ENCODE data around the gene MEIS1. TPM values are rescaled to one million over a fixed set of nuclear protein-coding genes. Genes with fewer than 3 reads are reported as not detected.
"Not testable (repeated sequence)": the region's sequence is repeated elsewhere in the genome, so short reads cannot be mapped to it uniquely, and the experiment has no call there.

The MEIS1 gene
- total RNA-seq (2014; rRNA removed; shearing (Covaris generic)): 6.4 and 7.2 TPM in 2 replicates
- polyA plus RNA-seq (2015; cell fraction: cytosol; rRNA removed): 3.1 and 5.6 TPM in 2 replicates
- 10.1 and 16.5 TPM in 2 replicates for polyA plus RNA-seq (2015; cell fraction: nucleus; rRNA removed)

DNA sequence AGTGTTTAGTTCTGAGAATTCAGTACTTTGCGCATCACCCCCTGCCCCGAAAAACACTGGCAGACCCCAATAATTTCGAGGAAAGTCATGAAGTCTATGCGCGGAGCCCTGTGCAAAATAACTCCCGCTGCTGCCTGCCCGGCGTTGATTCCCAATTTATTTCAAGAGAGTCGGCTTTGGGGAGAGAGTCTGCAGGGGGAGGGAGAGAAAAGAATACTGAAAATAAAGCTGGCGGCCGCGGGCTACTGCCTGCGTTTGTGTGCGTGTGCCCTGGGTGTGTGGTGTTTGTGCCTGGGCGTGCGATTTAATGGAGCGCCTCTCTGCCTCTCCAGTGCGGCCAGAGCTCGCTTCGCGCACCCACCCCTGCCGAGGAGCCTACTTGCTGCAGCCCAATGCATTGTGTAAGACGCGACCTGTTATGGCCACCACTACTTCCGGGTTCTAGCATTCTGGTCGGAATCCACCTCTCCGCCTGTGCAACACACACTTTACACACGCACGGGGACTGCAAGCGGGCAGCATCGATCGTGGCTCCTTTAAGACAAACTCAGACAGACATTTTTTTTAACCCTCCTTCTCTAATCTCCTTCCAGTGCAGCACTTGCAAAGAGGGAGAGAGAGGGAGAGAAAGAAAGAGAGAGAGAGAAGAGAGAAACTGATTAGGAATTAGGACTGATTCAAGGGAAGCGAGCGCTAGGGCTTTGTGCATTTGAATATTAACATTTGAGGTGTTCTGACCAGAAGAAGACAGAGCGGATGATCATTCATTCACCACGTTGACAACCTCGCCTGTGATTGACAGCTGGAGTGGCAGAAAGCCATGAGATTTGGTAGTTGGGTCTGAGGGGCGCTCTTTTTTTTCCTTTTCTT lies at the start of gene MEIS1:
Gene MEIS1 (plus strand): TSS at position 447 of the 870 bp plus-strand sequence. CDS start 732 bp downstream, outside the sequence.
- in situ Hi-C loops (cut with HindIII; ENCODE audit: low pct_unique_long_range_greater_than_20kb, low sequenced_read_pairs): no loop called here
- peak; percentile 98 for DNase-seq (ENCODE audit: low read depth, low spot score)

DNA sequence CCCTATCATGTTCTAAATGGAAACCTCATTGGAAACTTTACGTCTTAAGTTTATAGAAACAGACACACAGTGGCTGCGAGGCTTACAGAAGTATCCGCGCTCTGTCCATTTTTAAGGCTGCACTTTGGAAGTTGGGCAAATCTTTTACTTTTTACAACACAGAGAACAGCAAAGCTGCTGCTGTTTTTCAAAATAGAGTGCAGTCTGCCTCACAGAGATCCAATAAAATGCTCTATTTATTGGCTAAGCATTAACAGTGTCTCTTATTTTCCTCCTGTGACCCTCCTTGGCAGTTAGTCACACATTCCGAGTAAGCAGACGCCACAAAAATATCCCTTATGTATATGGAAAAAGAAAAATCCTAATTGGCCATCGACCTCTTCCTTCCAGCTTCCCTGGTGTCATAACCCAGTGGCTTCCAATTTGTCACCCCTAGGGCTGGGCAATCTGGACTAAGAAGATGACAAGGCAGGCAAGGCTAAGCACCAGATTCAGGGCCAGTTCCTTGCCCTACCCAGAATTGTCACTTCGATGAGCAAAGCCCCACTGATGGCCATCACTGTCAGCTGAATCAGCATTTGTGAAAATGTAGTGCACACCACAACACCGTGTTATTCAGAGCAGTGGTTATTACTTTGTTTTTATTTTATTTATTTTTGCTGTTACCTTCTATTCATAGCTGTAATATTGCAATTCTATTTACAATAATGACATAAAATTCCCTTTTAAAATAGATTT lies 47.7 kb upstream of the MEIS1 start:
- no peak for DNase-seq (ENCODE audit: low read depth, low spot score)
- in situ Hi-C loops (cut with HindIII; ENCODE audit: low pct_unique_long_range_greater_than_20kb, low sequenced_read_pairs): no loop called here

DNA sequence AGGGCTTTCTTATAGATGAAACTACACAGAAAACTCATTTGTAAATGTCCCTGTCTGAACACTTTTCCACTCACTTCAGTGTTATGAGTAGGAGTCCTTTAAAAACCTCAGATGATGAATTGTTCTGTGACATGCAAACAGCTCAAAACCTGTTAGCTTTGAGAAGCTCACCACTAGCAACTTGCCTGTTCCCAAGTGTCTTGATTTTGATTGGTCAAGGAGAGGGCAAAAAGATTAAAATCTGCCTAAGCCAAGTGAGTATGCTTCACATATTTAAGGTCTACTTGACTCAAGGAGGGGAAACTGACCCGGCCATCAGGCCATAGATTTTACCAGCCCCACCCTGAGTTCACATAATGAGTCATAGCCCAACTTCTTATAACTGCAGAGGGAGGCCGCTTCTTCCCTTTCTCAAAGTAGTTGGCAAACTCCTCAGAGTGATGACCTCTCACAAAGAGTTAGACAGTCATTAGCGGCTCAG lies 45.2 kb upstream of the MEIS1 start:
- in situ Hi-C loops (cut with HindIII; ENCODE audit: low pct_unique_long_range_greater_than_20kb, low sequenced_read_pairs): no loop called here
- no peak for DNase-seq (ENCODE audit: low read depth, low spot score)

DNA sequence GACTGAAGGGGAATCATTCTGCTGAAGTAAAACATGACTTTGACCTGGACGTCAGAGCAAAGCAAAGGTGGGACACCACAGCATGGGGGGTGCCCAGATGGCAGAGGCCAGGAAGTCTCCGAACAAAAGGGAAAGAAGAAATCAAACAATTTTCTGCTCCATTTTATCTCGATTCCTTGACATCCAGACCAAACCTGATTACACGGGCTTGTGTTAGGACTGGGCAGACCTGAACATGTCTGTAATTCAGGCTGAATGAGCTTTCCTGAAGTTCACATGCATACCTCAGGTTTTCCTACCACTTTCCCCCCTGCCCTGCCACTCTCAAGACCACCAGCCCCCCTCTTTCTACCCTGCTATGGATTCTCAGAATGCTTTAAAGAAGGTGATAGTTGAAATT lies 44.8 kb upstream of the MEIS1 start:
- in situ Hi-C loops (cut with HindIII; ENCODE audit: low pct_unique_long_range_greater_than_20kb, low sequenced_read_pairs): no loop called here

DNA sequence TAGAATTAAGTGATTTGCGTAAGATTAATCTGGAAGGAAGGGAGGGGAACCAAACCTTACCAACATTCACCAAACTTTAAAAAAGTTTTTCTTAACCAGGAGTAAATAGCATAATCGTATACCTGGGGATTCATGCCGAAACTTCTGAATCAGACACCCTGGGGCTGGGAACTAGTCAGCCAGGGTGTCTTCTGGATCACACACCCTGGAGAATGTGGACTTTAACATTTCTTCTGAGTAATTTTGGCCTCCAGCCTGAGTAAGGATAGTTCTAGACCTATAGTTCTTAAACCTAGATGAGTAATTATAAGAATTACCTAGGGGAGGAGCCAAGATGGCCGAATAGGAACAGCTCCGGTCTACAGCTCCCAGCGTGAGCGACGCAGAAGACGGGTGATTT lies 44.1 kb upstream of the MEIS1 start:
- DNase-seq (ENCODE audit: low read depth, low spot score): no peak
- in situ Hi-C loops (cut with HindIII; ENCODE audit: low pct_unique_long_range_greater_than_20kb, low sequenced_read_pairs): no loop called here

More for the DNA sequence above, 44.8 kb upstream of the MEIS1 start:
- DNase-seq (ENCODE audit: low read depth, low spot score): no peak

DNA sequence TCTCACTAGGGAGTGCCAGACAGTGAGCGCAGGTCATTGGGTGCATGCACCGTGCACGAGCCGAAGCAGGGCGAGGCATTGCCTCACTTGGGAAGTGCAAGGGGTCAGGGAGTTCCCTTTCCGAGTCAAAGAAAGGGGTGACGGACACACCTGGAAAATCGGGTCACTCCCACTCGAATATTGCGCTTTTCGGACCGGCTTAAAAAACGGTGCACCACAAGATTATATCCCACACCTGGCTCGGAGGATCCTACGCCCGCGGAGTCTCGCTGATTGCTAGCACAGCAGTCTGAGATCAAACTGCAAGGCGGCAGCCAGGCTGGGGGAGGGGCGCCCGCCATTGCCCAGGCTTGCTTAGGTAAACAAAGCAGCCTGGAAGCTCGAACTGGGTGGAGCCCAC lies 43.7 kb upstream of the MEIS1 start:
- DNase-seq (ENCODE audit: low read depth, low spot score); in situ Hi-C loops (cut with HindIII; ENCODE audit: low pct_unique_long_range_greater_than_20kb, low sequenced_read_pairs): not testable (repeated sequence)

DNA sequence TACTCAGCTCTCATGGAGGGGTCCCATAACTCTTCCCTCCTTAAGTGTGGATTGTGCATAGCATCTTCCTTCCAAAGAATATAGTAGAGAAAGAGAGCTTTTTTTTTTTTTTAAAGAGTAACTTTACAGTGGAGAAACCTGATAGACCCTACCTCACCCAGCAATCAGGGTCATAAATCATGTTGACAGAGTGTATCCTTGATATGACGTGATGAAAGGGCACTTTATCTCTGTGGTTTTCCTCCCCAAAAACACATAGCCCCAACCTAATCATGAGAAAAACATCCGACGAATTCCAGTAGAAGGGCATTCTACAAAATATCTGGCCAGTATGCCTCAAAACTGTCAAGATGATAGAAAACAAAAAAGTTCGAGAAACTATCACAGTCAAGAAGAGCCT lies 29.5 kb upstream of the MEIS1 start:
- in situ Hi-C loops (cut with HindIII; ENCODE audit: low pct_unique_long_range_greater_than_20kb, low sequenced_read_pairs): no loop called here
- no peak for DNase-seq (ENCODE audit: low read depth, low spot score)

DNA sequence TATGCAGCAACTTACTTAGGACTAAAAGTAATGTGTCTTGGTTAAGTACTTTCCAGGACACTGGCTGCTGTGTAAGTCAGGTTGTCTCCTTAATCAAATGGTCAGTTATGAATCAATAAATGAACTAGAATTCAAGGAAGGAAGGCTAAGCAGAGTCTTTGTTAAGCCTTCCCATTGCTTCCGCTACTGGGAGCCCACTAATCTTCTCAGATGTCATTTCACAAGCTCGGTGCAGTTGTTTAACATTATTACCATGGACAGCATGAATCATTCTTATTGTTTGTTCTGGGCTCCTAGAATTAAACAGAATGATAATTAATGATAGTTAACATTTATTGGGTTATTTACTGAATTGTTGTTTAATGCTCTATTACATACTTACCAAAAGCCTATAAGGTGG lies 26.0 kb upstream of the MEIS1 start:
- in situ Hi-C loops (cut with HindIII; ENCODE audit: low pct_unique_long_range_greater_than_20kb, low sequenced_read_pairs): no loop called here
- no peak for DNase-seq (ENCODE audit: low read depth, low spot score)

DNA sequence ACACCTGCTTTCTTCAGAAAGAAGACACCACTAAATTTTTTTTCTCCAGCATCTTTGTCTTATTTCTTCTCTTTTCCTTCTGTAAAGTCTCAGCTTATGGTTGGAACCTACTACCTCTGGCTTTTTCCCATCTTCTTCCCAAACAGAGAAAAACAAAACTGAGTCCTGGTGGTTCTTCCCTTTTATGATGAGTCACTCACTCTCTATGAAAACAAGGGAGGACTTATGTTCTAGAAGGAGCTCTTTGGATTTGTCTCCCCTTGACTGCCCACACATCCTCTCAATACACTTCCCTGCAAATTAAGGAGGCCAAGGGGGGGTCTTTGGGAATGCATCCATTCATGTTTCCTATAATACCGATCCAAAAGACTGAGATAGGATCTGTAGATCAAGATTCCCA lies 22.1 kb upstream of the MEIS1 start:
- in situ Hi-C loops (cut with HindIII; ENCODE audit: low pct_unique_long_range_greater_than_20kb, low sequenced_read_pairs): no loop called here
- peak; percentile 23 for DNase-seq (ENCODE audit: low read depth, low spot score)

DNA sequence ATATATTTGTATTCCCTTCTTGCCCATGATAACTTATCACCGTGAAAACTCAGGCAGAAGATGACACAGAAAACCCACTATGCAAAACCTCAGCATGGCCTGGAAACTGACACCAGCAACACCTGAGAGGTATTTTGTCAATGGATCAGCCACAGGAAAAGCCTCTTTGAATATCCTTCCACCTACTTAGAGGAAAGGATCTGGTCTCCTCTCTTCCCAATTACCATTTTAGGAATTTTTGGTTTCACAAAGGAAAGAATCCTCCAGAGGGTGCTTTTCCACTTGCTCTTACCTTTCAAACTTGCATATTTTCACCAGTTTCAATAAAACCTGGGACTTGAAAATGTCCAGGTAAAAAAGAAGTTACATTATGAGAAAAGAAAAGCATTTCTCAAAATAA lies 20.0 kb upstream of the MEIS1 start:
- no peak for DNase-seq (ENCODE audit: low read depth, low spot score)
- in situ Hi-C loops (cut with HindIII; ENCODE audit: low pct_unique_long_range_greater_than_20kb, low sequenced_read_pairs): no loop called here

DNA sequence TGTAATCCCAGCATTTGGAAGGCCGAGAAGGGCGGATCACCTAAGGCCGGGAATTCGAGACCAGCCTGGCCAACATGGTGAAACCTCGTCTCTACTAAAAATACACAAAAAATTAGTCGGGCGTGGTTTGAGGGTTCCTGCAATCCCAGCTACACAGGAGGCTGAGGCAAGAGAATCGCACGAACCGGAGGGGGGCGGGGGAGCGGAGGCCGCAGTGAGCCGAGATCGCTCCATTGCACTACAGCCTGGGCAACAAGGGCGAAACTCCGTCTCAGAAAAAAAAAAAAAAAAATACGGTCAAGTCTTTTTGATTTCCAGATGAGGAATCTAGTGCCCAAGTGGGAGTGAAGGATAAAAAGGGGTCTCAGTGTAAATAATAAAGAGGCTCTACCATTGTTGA lies 16.5 kb upstream of the MEIS1 start:
- in situ Hi-C loops (cut with HindIII; ENCODE audit: low pct_unique_long_range_greater_than_20kb, low sequenced_read_pairs): no loop called here
- no peak for DNase-seq (ENCODE audit: low read depth, low spot score)

DNA sequence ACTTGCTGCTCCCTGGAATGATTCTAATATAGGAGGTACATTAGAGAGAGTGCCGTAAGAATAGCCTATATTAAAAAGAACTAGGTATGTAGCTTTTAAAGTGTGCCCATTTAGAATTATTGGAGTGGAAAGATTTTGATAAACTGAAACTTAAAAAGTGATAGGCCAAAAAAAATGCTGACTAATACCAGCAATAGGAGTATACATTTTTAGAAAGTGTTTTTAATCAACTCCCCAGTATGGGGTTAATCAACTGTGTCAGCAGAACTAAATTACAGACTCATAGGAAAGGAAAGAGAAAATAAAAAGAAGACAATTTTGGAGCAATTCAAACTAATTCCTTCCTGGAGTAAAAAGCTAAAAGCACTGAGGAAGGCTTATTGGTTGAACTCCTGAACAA lies 13.3 kb upstream of the MEIS1 start:
- in situ Hi-C loops (cut with HindIII; ENCODE audit: low pct_unique_long_range_greater_than_20kb, low sequenced_read_pairs): no loop called here
- no peak for DNase-seq (ENCODE audit: low read depth, low spot score)

DNA sequence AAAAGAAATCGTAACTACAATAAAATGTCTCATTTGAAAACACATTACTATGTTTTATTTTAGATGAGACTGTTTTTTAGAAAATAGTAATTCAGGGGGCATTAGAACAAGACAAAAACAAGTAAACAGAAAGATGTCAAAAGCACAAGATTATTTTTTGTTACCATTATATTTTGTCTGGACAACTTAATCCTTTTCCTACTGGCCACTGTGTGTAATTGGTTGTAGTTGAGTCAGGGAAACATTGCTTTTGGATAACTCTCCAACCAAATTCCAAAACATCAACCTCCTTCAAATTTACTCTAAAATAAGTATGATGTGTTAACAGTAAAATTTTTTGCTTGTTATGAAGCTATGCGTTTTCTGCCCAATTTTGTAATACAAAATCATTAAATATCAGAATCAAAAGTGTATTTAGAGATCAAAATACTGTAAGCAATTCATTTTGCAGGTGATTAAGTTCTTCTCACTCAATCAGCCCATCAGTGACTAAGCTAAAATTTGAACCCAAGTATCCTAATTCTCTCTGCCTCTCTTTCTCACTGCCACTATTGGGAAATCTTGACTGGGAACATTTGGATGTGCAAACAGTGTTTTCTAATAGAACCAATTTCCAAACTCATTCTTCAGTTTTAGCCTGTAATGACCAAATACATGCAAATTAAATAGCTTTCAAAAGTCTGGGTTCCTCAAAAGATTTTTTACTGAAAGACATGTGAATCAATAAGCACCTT lies 11.4 kb upstream of the MEIS1 start:
- in situ Hi-C loops (cut with HindIII; ENCODE audit: low pct_unique_long_range_greater_than_20kb, low sequenced_read_pairs): no loop called here
- DNase-seq (ENCODE audit: low read depth, low spot score): no peak

DNA sequence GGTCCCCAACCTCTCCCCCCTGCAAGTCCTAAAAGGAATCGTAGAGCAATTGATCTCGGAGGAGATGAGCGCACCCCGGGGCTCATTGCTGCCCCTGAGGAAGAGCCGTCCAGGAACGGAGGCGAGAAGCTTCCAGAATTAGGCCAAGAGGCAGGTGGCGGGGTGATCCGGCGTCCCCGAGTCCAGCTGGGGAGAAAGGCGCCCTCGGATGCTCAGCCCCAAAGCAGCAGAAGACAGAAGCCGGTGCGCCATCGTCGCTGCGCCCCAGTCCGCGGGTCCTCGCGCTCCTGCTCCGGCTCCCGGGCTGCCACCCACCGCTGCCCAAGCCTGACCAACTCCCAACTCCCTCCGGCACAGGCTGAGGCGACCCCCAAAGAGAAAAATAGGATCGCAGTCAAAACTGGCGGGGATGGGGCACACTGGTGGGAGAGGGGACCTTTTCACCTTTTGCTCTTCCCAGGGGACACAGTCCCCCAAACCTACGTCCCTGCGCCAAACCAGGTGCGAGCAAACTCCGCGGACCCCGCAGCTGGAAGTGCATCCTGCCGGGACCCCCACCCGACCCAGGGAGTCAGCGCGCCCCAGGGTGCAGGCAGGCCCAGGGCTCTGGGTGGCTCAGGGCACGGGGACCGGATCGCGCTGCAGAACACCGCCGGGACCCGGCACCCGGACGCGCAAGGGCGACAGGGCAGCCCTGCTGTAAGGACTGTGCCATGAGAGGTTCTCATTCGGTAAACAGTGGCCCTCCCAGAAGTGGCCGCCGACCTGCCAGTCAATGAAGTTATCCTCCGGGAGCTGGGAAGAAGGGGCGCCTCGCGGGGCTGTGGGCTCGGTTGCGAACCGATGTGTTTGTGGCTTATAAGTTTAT lies 8.4 kb upstream of the MEIS1 start:
- no peak for DNase-seq (ENCODE audit: low read depth, low spot score)
- in situ Hi-C loops (cut with HindIII; ENCODE audit: low pct_unique_long_range_greater_than_20kb, low sequenced_read_pairs): no loop called here

DNA sequence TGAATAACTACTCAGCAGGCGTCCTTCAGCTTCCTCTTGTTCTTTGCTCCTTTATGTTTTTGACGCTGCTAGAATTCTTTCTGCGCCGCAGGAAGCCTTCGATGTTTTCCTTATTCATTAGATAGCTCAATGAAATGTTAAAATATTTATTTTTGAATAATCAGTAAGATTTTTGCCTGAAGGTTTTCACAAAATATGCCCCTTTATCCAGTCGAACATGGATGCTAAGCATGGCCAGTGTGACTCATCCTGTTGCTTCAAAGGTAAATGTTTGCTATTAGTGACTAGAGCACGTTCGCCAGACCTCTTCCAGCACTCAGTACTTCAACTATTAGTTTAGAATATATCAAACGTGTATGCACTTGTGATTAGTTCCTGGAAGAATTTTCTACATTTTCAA lies 7.6 kb upstream of the MEIS1 start:
- in situ Hi-C loops (cut with HindIII; ENCODE audit: low pct_unique_long_range_greater_than_20kb, low sequenced_read_pairs): no loop called here

DNA sequence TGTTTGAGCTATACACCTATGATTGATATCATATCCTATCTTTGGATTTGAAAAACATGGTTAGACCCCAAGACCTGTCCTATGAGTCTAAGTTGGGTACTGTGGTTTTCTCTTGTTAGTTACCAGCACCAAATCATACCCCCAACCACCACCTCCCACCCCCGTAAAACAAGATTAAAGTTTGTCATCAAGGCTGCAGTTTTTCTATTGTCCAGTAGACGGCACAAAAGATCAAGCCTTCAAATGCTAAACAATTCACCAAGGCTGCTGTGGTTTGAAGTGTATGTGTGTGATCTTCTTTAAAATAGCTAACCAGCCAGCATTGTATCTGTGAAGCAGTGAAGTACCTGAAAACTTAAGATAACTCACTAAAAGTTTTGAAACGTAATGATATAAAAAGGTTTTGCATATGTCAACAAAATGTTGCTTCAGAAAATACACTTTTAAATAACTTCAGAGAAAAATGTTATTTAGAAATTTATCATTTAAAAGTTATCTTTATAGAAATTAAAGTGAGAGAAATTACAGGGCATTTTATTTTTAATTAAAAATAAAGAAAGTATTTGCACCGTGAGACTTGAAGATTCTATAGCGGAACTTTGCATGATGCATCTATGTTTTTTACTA lies 5.8 kb upstream of the MEIS1 start:
- peak; percentile 83 for DNase-seq (ENCODE audit: low read depth, low spot score)
- in situ Hi-C loops (cut with HindIII; ENCODE audit: low pct_unique_long_range_greater_than_20kb, low sequenced_read_pairs): no loop called here

More for the DNA sequence above, 7.6 kb upstream of the MEIS1 start:
- no peak for DNase-seq (ENCODE audit: low read depth, low spot score)

Data from SK-MEL-5 (cell line).